ENCODE measurements around the gene EHMT1. TPM values are rescaled to one million over a fixed set of nuclear protein-coding genes. Genes with fewer than 3 reads are reported as not detected.

EHMT1 gene
- total RNA-seq, 1 donor from 2014 or later = 64.5 TPM

- peaks cover 18% of the 10 kb centered on the region for H4K20me1 ChIP-seq (ENCODE audit: insufficient read depth, low read length)
- no peaks in the 10 kb centered on the region for H3K27me3 Mint-ChIP-seq (ENCODE audit: low read depth, unreplicated experiment)
- no peak overlapping the region for H2AFZ ChIP-seq (ENCODE audit: low read depth, low read length)
- H3K4me1 ChIP-seq (ENCODE audit: insufficient read depth, low read length) = peaks cover 13% of the 10 kb centered on the region
- no peak overlapping the region for H3K4me2 ChIP-seq (ENCODE audit: low read length)
- H3K4me3 ChIP-seq (ENCODE audit: insufficient read depth, low read depth, low read length) = no peak overlapping the region
- no peak for DNase-seq (ENCODE audit: low read depth)
- no peaks in the 10 kb centered on the region for H3K27me3 ChIP-seq (ENCODE audit: insufficient read depth, low read length)
- TF ChIP-seq, protein P1, sequence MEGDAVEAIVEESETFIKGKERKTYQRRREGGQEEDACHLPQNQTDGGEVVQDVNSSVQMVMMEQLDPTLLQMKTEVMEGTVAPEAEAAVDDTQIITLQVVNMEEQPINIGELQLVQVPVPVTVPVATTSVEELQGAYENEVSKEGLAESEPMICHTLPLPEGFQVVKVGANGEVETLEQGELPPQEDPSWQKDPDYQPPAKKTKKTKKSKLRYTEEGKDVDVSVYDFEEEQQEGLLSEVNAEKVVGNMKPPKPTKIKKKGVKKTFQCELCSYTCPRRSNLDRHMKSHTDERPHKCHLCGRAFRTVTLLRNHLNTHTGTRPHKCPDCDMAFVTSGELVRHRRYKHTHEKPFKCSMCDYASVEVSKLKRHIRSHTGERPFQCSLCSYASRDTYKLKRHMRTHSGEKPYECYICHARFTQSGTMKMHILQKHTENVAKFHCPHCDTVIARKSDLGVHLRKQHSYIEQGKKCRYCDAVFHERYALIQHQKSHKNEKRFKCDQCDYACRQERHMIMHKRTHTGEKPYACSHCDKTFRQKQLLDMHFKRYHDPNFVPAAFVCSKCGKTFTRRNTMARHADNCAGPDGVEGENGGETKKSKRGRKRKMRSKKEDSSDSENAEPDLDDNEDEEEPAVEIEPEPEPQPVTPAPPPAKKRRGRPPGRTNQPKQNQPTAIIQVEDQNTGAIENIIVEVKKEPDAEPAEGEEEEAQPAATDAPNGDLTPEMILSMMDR (IDR thresholded peaks at IDR 0.05; ENCODE audit: insufficient read depth, low read depth, low read length) = no peak
- TF ChIP-seq EZH2 (IDR thresholded peaks at IDR 0.05; ENCODE audit: insufficient read depth, low read length) = no peak
- no peak overlapping the region for H3K4me3 Mint-ChIP-seq (ENCODE audit: unreplicated experiment)
- no peak overlapping the region for H3K9ac ChIP-seq (ENCODE audit: low read length)
- H3K4me1 Mint-ChIP-seq (ENCODE audit: low read depth, unreplicated experiment) = peaks cover 21% of the 10 kb centered on the region
- no peak overlapping the region for H3K27ac Mint-ChIP-seq (ENCODE audit: unreplicated experiment)
- H3K27ac ChIP-seq (ENCODE audit: low read depth, low read length) = no peak overlapping the region
- H3K9me3 Mint-ChIP-seq (ENCODE audit: unreplicated experiment) = peaks cover 1% of the 10 kb centered on the region
- H3K36me3 Mint-ChIP-seq (ENCODE audit: low read depth, unreplicated experiment) = peaks cover 36% of the 10 kb centered on the region
- FAIRE-seq = no peak
- H3K36me3 ChIP-seq (ENCODE audit: insufficient read depth, low read length) = peaks cover 5% of the 10 kb centered on the region
- H3K9me3 ChIP-seq (ENCODE audit: insufficient read depth, low read depth, low read length) = peaks cover 2% of the 10 kb centered on the region
- peaks cover 12% of the 10 kb centered on the region for H3K79me2 ChIP-seq (ENCODE audit: insufficient read depth, low read length)
Observed at GRCh38 chr9:137753192-137753765, 134.5 kb downstream of the EHMT1 start.

DNA sequence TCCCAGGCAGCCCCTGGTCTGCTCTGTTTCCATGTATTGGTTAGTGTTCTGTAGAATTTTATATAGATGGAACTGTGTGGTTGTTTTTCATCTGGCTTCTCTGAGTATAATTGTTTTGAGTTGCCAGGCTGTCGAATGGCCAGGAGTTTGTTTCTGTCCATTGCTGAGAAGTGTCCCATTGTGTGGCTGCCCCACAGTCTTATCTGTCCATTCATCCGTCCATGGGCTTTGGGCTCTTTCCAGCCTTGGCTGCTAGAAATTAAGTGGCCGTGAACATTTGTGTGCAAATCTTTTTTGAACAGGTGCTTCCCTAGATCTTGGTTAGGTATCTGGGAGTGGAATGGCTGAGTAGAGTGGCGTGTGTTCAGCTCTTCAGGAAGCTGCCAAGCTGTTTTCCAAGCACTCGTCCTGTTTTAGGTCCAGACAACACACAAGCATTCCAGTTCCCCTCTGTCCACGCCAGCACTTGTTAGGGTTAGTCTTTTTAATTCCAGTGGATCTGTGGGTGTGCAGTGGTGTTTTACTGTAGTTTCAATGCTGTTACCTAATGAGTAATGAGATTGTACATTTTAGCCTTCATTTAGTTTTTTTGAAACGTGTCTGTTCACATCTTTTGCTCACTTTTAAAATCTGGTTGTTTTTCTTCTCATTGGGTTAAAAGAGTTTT, 136.6 kb downstream of the EHMT1 start:
- Histone ChIP-seq H3K9ac (ENCODE audit: low read length) (no peak overlapping the region), H3K36me3 (ENCODE audit: insufficient read depth, low read length) (peaks cover 12% of the 10 kb centered on the region), H3K27ac (ENCODE audit: low read depth, low read length) (no peak overlapping the region), H3K4me1 (ENCODE audit: insufficient read depth, low read length) (peaks cover 13% of the 10 kb centered on the region), H2AFZ (ENCODE audit: low read depth, low read length) (no peak overlapping the region), H3K4me2 (ENCODE audit: low read length) (no peak overlapping the region), H3K27me3 (ENCODE audit: insufficient read depth, low read length) (no peaks in the 10 kb centered on the region), H4K20me1 (ENCODE audit: insufficient read depth, low read length) (peaks cover 5% of the 10 kb centered on the region), H3K4me3 (ENCODE audit: insufficient read depth, low read depth, low read length) (no peak overlapping the region), H3K9me3 (ENCODE audit: insufficient read depth, low read depth, low read length) (peaks cover 2% of the 10 kb centered on the region), H3K79me2 (ENCODE audit: insufficient read depth, low read length) (peaks cover 13% of the 10 kb centered on the region)
- DNase-seq (ENCODE audit: low read depth) = no peak
- no peak for FAIRE-seq
- peaks cover 1% of the 10 kb centered on the region for H3K9me3 Mint-ChIP-seq (ENCODE audit: unreplicated experiment)
- no peak overlapping the region for H3K4me3 Mint-ChIP-seq (ENCODE audit: unreplicated experiment)
- no peak for TF ChIP-seq EZH2 (IDR thresholded peaks at IDR 0.05; ENCODE audit: insufficient read depth, low read length)
- TF ChIP-seq, protein P1 (IDR thresholded peaks at IDR 0.05; ENCODE audit: insufficient read depth, low read depth, low read length) = no peak
- H3K27ac Mint-ChIP-seq (ENCODE audit: unreplicated experiment) = no peak overlapping the region
- no peaks in the 10 kb centered on the region for H3K27me3 Mint-ChIP-seq (ENCODE audit: low read depth, unreplicated experiment)
- H3K36me3 Mint-ChIP-seq (ENCODE audit: low read depth, unreplicated experiment) = peaks cover 55% of the 10 kb centered on the region
- peaks cover 28% of the 10 kb centered on the region for H3K4me1 Mint-ChIP-seq (ENCODE audit: low read depth, unreplicated experiment)

Data from astrocyte (in vitro differentiated cells and primary cell).